ENCODE results near the gene CSNK2B. TPM values are rescaled to one million over a fixed set of nuclear protein-coding genes. Genes with fewer than 3 reads are reported as not detected.

CSNK2B gene
- total RNA-seq (ENCODE audit: low replicate concordance) = 71.1 and 94.1 TPM in 2 replicates

DNA sequence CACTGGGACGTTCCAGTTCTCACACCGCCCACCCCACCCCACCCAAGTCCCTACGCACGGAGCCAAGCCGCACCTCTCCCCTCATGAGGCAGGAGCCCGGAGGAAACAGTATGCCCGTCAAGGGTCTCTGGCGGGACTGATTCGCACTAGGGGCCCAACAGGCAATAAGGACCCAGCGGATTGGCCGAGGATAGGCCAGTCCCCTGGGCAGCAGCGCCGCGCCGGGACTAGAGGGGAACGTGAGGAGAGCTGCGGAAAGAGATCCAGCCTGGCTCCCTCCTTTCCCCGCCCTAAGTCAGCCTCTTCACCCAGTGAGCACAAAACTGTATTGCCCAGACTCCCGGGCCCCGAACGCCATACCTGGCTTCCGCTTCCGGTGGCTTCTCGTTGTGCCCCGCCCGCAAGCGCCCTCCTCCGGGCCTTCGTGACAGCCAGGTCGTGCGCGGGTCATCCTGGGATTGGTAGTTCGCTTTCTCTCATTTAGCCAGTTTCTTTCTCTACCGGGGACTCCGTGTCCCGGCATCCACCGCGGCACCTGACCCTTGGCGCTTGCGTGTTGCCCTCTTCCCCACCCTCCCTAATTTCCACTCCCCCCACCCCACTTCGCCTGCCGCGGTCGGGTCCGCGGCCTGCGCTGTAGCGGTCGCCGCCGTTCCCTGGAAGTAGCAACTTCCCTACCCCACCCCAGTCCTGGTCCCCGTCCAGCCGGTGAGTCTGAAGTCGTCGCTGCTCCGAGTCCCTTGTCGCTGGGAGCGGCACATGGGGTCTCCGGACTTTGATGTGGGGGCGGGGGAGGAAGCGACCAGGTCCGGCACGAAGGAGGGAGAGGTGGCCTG lies at the start of gene CSNK2B:
Gene CSNK2B, plus strand, starts transcription at position 580 of the 836 bp plus-strand sequence. CDS start 752 bp downstream, outside the sequence.

DNA sequence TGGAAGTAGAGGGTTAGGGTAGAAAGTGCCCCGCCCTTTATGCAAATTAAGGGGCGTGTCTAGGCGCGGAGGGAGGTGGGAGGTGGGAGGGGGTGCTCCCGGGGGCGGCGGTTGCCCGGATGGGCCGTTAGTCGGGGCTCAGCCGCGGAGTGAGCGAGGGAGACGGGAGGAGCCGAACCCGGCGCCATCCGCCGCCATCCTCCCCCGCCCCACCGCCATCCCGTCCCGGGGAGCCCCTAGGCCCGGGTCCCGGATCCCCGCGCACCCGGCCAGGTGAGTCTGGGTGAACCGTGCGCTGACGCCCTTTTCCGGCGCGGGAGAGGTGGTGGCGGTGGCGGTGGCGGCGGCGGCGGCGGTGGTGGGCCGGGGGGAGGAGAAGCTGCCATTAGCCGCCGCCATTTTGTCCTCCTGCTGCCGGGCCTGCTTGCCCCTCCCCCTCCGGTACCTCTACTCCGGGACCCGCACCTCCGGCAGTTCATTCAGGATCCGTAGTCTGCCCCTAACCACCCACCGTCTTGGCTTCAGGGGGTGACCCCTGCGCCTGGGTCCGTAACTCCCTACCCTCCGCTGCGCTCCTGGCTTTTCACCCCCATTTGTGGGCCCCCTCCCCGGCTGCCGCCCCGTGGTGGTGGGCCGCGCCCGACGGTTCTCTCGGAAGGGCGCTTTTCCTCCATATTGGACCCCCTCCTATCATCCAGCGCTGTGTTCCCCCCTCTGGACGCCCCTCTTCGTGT lies 45.1 kb upstream of the CSNK2B start, which contains the start of gene PRRC2A:
Gene PRRC2A, plus strand, starts transcription at position 130 of the 734 bp plus-strand sequence. CDS start 2,075 bp downstream, outside the sequence.

DNA sequence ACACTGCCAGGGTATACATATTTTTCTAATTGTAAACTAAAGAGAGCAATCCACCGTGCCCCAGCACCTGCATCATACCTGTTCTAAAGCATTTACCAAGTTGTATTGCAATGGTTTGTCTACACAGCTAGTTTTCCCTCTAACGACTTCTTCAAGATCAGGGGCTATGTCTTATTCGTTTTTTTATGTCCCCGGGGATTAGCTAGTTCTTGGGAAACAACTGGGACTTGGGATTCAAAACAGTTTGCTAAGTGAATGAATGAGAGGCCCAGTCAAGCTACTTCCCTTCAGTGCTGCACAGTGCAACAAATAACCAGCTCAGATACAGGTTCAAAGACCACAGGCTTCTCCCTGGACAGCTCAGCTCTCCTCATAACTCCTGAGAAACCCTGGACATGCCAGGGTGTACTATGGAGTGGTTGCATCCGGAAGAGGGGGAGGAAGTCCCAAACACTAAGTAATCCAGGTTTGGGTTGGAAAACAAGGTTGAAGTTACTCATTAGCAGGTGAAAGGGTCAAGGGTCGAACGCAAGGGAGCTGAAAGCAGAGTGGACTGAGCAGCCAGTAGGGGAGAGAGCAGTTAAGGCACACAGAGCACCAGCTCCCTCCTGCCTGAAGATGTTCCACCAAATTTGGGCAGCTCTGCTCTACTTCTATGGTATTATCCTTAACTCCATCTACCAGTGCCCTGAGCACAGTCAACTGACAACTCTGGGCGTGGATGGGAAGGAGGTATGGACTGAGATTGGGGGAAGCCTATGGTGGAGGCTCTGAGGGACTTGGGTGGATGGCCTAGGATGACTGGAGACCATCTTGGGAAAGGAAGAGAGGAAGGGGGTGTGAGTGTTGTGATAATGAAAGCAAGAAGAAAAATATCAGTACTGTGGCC lies 10.3 kb upstream of the CSNK2B start, which contains the start of gene APOM:
Gene APOM, plus strand, starts transcription at position 546 of the 889 bp plus-strand sequence. Its CDS starts 73 bp downstream, at position 619.

DNA sequence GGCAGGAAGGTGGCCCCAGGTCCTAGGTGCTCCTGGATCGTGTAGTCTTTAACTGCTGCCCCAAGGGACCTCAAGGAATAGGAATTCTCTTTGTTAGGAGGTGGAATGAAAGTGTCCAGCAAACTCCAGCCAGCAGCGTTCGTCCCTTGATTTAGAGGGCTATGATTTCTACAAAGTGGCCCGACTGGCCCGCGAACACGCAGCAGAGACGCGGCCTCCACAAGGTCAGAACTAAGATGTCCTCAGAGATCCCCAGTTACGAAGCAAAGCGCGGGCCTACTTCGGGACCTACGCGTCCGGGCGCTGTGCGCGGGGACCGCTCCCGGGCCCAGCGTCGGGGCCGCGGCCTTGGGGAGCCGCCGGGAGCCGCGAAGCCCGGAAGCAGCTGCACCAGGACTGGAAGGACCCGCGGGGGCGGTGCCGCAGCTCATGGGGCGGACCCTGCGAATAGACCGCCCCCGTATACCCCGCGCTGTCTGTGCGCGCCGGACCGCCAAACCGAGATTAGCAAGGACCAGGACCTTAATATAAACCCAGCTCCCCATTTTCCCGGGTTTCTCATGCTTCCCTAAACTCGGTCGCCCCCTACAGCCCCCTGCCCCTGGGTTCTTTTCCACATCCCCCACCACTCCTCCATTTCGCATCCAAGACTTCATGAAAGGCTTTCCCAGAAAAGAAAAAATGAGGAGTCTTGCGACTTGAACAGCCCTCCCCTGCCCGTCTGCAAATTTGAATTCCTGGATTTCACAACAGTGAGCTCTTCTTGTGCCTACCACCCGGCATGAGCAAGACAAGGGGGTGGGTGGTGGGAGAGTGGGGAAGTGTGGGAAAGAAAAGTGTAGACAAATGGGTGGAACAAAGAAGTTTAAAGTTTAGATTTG lies 5.3 kb upstream of the CSNK2B start, which contains the start of gene C6orf47:
Gene C6orf47, minus strand, starts transcription at position 398 of the 881 bp plus-strand sequence. CDS start 831 bp downstream, outside the sequence.

DNA sequence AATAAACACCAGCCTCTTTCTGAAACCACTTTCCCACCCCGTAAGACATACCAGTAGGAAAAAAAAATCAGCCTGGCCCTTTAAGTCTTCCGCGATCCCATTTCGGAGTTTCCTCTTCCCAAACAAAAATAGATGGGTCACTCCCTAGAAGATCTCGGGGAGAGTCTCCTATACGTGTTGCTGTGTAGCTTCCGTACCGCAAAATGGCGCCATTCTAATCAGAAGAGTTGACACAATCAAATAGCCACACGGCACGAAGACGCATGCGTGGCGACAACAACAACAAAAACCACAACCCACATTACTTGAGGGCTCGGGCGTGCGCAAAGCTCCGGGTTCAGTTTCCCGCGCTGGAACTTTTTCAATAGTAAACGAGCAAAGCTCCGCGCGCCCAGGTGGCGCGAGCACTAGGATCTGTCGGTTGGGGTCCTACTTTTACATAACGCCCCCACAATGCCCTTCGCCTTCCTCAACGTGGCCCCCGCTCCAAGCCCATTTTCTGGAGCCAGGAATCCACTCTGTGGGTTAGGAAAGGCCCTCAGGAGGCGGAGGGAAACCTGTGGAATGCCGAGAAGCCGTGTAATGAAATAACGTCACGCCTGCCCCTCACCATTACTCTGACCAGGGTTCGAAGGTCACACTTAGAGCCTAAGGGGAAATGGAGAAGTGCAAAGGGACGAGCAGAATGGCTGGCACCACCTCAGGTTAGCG lies 935 bp upstream of the CSNK2B start, which contains the start of gene GPANK1:
Gene GPANK1, minus strand, starts transcription at position 208 of the 711 bp plus-strand sequence. CDS start 519 bp downstream, outside the sequence.

DNA sequence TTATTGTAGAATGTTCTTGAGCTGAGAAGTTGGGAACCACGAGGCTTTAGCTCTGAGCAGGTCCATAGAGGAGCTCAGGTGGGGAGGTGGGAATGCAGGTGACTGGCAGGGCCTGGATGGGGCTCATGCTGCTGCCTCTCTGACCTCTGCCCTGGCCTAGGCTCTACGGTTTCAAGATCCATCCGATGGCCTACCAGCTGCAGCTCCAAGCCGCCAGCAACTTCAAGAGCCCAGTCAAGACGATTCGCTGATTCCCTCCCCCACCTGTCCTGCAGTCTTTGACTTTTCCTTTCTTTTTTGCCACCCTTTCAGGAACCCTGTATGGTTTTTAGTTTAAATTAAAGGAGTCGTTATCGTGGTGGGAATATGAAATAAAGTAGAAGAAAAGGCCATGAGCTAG lies 3.8 kb downstream of the CSNK2B start, which contains the start of gene LY6G5B:
Gene LY6G5B, plus strand, starts transcription at position 301 of the 400 bp plus-strand sequence. CDS start 975 bp downstream, outside the sequence.

DNA sequence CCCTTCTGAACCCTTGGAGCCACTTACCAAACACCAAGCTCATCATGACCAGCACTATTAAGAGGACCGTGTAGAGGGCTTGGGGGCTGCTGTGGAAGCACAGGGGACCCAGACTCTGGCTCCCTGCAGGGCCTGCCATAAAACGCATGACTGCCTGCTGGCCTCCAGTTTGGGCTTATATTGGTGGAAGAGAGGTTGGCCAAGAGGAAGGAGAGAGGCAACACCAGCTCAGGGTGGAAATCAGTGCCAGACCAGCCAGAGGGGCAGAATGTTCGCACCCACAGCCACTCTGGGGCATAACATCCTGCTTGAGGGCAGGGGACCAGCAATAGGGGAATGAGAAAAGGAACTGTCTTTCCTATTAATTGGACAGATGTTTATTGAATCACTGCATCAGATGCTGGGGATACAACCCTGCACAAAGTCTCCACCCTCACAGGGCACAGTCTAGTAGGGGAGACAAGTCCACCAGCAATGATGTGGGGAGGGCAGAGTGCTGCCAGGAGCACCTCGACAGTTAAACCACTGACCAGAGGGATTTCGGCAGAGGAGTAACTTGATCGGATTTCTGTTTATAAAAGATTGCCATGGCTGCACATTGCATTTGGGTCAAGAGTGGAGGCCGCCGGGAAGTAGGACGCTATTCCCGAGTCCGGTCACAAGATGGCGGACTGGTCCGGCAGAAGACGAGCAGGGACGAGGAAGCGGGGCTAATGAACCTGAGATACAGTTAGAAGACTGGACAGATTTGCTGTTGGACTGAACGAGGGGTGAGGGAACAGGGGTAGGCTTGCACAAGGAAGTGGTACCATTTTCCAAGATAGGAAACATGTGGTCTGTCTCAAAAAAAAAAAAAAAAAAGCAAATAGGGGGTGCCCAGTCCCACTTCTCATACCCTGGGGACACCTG lies 14.6 kb downstream of the CSNK2B start, which contains the start of gene LY6G5C:
Gene LY6G5C, minus strand, starts transcription at position 842 of the 909 bp plus-strand sequence. Its CDS starts 694 bp downstream, at position 148.

DNA sequence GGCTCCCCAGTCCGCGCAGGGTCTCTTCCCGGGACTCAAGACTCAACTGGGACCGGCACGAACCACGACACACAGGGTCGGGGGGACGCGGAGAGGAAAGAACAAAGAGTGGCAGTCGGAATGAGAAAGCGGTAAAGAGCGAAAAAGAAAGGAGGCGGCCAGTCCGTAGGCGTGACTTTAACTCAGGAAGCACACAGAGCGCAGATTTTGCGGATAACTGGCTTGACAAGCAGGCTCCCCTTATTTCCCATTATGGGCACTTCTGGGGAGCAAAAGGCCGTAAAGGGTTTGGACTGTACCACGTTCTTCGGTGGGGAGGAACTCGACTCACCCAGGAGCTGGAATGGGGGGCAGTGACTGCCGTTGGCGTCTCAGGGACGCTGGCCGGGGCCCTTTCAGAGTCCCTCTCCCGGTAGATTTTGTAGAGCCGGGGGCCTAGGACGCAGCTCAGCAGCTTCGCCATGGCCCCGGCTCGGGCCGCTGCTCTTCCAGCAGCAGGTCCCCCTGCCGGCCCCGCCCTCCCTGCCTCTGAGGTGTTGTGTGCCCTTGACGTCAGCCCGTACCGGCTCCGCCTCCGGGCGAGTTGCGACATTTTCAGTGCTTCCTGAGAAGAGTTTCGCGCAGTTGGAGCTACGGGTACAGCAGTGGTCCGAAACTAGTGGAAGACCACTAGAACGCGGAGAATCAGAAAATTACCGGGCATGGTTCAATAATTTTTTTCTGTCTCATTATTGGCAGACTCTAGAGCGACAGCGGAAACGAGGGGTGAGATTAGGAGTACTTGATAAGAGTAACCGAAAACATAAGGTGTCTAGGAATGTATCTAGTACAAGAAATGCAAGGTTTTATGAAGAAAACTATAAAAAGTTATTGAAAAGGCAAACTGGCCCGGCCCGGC lies 37.2 kb downstream of the CSNK2B start, which contains the start of gene ABHD16A:
Gene ABHD16A, minus strand, starts transcription at position 506 of the 898 bp plus-strand sequence. Its CDS starts 43 bp downstream, at position 463.

DNA sequence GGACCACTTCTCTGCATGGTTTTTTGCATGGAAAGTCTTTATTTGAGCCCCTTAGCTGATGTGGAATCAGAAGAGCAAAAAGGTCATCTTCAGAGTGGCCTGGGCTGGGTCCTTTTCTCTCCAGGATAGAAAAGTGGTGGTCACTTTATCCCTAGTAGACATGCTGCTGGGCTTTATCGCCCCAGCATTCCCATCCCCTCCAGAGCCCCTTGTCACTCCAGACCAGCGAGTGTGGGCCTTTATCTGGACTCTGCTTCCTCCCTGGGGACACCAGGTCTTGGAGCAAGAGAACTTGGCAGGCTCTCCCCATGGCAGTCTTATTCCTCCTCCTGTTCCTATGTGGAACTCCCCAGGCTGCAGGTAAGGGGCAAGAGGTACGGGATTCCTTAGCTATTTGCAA lies 40.7 kb downstream of the CSNK2B start, which contains the start of gene LY6G6F:
Gene LY6G6F, plus strand, starts transcription at position 268 of the 400 bp plus-strand sequence. Its CDS starts 41 bp downstream, at position 309.

DNA sequence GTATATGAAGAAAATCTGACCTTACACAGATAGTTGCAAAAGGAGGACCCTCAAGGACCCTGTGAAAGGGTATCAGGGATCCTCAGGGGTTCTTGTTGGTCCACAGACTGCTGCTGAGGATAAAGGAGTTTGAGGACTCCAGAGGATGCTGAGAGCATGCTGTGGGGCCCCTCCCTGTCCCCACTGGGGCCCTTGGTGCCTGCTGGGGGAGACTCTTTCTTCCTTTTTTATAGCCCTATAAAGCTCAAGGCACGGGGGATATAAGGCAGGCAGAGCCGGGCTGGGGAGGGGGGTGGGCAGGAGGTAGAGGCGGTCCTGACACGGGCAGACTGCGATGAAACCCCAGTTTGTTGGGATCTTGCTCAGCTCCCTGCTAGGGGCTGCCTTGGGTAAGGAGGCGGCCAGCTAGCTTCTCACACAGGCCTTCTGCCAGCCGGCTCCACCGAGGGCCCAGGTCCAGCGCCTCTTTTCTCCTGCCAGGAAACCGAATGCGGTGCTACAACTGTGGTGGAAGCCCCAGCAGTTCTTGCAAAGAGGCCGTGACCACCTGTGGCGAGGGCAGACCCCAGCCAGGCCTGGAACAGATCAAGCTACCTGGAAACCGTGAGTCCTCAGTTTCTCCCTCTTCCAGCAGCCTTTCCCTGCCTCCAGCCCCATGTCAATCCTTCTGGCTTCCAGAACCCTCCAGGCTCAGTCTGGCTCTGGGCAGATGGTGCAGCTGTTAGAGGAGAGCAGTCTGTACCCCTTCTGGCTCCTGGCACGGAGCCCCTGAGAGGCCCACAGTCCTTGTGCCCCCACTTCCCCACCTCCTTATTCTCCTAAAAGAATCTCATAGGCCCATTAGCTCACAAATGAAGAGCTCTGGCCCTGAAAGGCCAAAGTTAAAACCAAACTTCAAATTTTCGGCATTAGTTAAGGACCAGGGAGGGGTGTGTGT lies 49.4 kb downstream of the CSNK2B start, which contains the start of gene LY6G6D:
Gene LY6G6D, plus strand, starts transcription at position 327 of the 937 bp plus-strand sequence. Its CDS starts 8 bp downstream, at position 335.

Other genes with a start within 250 kb of the CSNK2B start
- 5.5 and 8.8 TPM in 2 replicates for gene MICB, start 167.9 kb upstream of the CSNK2B start, total RNA-seq (ENCODE audit: low replicate concordance)
- not detected in 2 replicates for gene MCCD1, start 137.1 kb upstream of the CSNK2B start, total RNA-seq (ENCODE audit: low replicate concordance)
- gene DDX39B, start 124.1 kb upstream of the CSNK2B start, total RNA-seq (ENCODE audit: low replicate concordance) = 238 and 398 TPM in 2 replicates
- 2.6 and 6.0 TPM in 2 replicates for gene ATP6V1G2, start 119.5 kb upstream of the CSNK2B start, total RNA-seq (ENCODE audit: low replicate concordance)
- gene NFKBIL1, start 118.5 kb upstream of the CSNK2B start, total RNA-seq (ENCODE audit: low replicate concordance) = 26.1 and 28.2 TPM in 2 replicates
- gene LTA, start 93.8 kb upstream of the CSNK2B start, total RNA-seq (ENCODE audit: low replicate concordance) = not detected in 2 replicates
- gene TNF, start 90.5 kb upstream of the CSNK2B start, total RNA-seq (ENCODE audit: low replicate concordance) = not detected in 2 replicates
- not detected in 2 replicates for gene LTB, start 83.7 kb upstream of the CSNK2B start, total RNA-seq (ENCODE audit: low replicate concordance)
- 0.30 TPM in 1 of 2 replicates, not detected in the other for gene LST1, start 79.8 kb upstream of the CSNK2B start, total RNA-seq (ENCODE audit: low replicate concordance)
- gene NCR3, start 73.1 kb upstream of the CSNK2B start, total RNA-seq (ENCODE audit: low replicate concordance) = not detected in 2 replicates
- not detected in 2 replicates for gene AIF1, start 50.8 kb upstream of the CSNK2B start, total RNA-seq (ENCODE audit: low replicate concordance)
- 13.9 and 24.8 TPM in 2 replicates for gene PRRC2A, start 45.4 kb upstream of the CSNK2B start, total RNA-seq (ENCODE audit: low replicate concordance)
- gene BAG6, start 13.4 kb upstream of the CSNK2B start, total RNA-seq (ENCODE audit: low replicate concordance) = 54.9 and 100 TPM in 2 replicates
- 0.70 and 1.5 TPM in 2 replicates for gene APOM, start 10.2 kb upstream of the CSNK2B start, total RNA-seq (ENCODE audit: low replicate concordance)
- 16.6 and 18.2 TPM in 2 replicates for gene C6orf47, start 5.3 kb upstream of the CSNK2B start, total RNA-seq (ENCODE audit: low replicate concordance)
- 6.1 and 13.6 TPM in 2 replicates for gene GPANK1, start 1.1 kb upstream of the CSNK2B start, total RNA-seq (ENCODE audit: low replicate concordance)
- 2.2 and 4.0 TPM in 2 replicates for gene LY6G5B, start 3.9 kb downstream of the CSNK2B start, total RNA-seq (ENCODE audit: low replicate concordance)
- 0.15 TPM in 1 of 2 replicates, not detected in the other for gene LY6G5C, start 15.0 kb downstream of the CSNK2B start, total RNA-seq (ENCODE audit: low replicate concordance)
- 51.3 and 104 TPM in 2 replicates for gene ABHD16A, start 37.2 kb downstream of the CSNK2B start, total RNA-seq (ENCODE audit: low replicate concordance)
- gene LY6G6F, start 40.8 kb downstream of the CSNK2B start, total RNA-seq (ENCODE audit: low replicate concordance) = not detected in 2 replicates
- not detected in 2 replicates for gene LY6G6D, start 49.3 kb downstream of the CSNK2B start, total RNA-seq (ENCODE audit: low replicate concordance)
- gene LY6G6C, start 55.7 kb downstream of the CSNK2B start, total RNA-seq (ENCODE audit: low replicate concordance) = not detected in 2 replicates
- gene MPIG6B, start 57.3 kb downstream of the CSNK2B start, total RNA-seq (ENCODE audit: low replicate concordance) = not detected in 2 replicates
- 108 and 116 TPM in 2 replicates for gene DDAH2, start 63.2 kb downstream of the CSNK2B start, total RNA-seq (ENCODE audit: low replicate concordance)
- gene CLIC1, start 70.5 kb downstream of the CSNK2B start, total RNA-seq (ENCODE audit: low replicate concordance) = 395 and 679 TPM in 2 replicates
- gene MSH5, start 73.9 kb downstream of the CSNK2B start, total RNA-seq (ENCODE audit: low replicate concordance) = 2.5 and 4.0 TPM in 2 replicates
- 0.53 and 0.70 TPM in 2 replicates for gene SAPCD1, start 96.6 kb downstream of the CSNK2B start, total RNA-seq (ENCODE audit: low replicate concordance)
- 0.15 and 0.23 TPM in 2 replicates for gene VWA7, start 111.2 kb downstream of the CSNK2B start, total RNA-seq (ENCODE audit: low replicate concordance)
- gene VARS1, start 129.7 kb downstream of the CSNK2B start, total RNA-seq (ENCODE audit: low replicate concordance) = 37.9 and 59.7 TPM in 2 replicates
- 24.6 and 27.8 TPM in 2 replicates for gene LSM2, start 140.9 kb downstream of the CSNK2B start, total RNA-seq (ENCODE audit: low replicate concordance)
- gene HSPA1L, start 149.2 kb downstream of the CSNK2B start, total RNA-seq (ENCODE audit: low replicate concordance) = 0.98 and 4.1 TPM in 2 replicates
- 47.1 and 396 TPM in 2 replicates for gene HSPA1A, start 149.5 kb downstream of the CSNK2B start, total RNA-seq (ENCODE audit: low replicate concordance)
- 66.7 and 494 TPM in 2 replicates for gene HSPA1B, start 161.7 kb downstream of the CSNK2B start, total RNA-seq (ENCODE audit: low replicate concordance)
- gene NEU1, start 196.7 kb downstream of the CSNK2B start, total RNA-seq (ENCODE audit: low replicate concordance) = 54.9 and 72.8 TPM in 2 replicates
- gene SLC44A4, start 212.9 kb downstream of the CSNK2B start, total RNA-seq (ENCODE audit: low replicate concordance) = not detected in 2 replicates
- gene EHMT2, start 231.6 kb downstream of the CSNK2B start, total RNA-seq (ENCODE audit: low replicate concordance) = 41.5 and 175 TPM in 2 replicates
- gene ZBTB12, start 236.0 kb downstream of the CSNK2B start, total RNA-seq (ENCODE audit: low replicate concordance) = 6.2 and 12.4 TPM in 2 replicates

Data from smooth muscle cell of the coronary artery (primary cell).